Inflammatory macrophage treated with lipopolysaccharide for 1 hour (primary cell): ENCODE data around the gene ADARB2.
"Not testable (repeated sequence)": the region's sequence is repeated elsewhere in the genome, so short reads cannot be mapped to it uniquely, and the experiment has no call there.

ENCODE experiments used
- DNase-seq, 2 donors: peaks; one replicate each; pipeline ENCODE4 v3.0.0-alpha.2; 2020 to 2022

Gene ADARB2

DNA sequence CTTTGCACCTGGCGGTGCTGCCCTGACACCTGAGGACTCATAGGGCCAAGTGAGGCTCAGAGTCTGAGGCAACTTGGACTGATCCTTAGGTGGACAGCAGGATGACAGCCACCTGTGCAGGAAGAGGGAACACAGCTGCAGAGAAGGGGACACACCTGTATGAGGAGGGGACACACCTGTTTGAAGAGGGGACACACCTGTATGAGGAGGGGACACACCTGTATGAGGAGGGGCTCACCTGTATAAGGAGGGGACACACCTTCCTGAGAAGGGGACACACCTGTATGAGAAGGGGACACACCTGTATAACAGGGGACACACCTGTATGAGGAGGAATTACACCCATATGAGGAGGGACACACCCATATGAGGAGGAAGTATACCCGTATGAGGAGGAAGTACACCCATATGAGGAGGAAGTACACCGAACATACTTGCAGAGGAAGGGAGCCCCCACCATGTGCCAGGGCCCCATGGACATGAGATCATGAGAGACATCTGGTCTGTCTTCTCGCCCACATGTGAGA lies 285.9 kb downstream of the ADARB2 start:
- no peak for DNase-seq

DNA sequence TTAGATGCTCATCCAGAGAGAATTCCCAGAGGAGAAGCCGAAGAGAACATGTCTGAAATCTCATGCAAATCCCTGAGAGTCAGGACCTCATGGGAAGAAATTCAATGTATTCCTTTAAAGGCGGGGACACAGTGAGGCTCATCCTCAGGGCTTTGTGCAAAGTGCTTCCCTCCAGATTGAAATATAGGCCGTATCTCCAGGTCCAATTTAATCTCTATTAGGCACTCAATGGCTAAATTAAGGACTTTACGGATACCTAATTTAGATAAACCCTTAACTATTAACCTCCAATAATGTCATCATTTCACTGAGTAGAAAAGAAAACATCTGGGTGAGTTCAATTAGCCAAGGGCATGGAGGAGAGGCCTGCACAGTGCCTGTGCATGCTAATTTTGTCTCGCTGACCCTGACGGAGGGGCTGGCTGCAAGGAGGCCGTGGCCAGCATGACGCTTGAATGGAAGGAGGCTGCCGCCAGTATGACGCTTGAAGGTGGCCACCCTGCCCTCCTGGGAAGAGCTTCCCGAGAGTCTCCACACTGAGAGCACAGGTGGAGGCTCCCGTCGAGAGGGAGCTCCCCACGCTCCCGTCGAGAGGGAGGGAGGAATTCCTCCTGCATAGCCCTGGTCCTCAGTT lies 287.6 kb downstream of the ADARB2 start:
- no peak for DNase-seq

DNA sequence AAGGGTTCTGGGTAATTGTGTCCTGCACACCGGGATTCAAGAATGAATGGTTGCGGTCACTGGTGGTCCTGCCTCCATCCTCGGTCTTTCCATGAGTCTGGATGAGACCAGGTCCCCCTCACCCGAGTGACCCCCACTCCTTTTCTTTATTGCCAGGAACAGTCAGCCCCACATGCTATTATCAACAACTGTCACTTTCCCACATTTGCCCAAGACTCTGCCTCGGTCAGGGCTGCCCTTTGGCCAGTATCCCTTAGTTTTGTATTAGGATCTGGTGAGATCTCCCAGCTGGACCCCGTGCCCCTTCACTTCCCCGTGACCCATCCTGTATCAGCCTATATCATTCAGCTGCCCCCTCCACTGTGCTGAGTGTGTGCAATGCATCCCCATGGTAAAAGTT lies 288.3 kb downstream of the ADARB2 start:
- DNase-seq, result no peak

DNA sequence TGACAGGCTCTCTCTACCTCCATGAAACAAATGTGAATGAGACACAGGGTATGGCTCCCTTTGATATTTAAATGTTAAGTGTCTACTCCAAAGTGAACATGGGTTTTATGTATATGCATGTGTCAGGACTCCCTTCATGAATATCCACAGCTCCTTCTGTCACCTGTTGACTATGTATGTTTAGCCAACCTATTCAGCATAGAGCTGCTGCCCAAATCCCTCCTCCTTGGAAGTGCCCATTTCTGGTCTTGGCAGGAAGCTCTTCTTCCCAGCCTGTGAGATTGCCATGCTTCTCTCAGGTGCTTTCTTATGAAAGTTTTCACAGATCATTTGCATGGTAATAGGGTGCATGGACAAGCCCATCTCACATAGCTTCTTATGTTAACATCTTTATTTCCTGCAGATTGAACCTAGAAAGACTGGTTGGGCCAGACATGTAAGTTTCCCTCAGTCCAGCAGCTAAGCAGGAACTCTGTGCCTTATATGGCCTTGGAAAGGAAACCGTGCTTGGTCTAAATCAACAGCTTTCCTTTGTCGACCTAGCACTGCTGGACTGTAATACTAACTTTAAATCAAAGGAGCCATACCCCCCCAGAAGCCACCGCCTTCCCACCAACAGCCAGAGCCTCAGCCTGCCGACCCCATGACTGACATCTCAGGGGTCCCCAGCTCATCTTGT lies 288.9 kb downstream of the ADARB2 start:
- DNase-seq, result no peak

DNA sequence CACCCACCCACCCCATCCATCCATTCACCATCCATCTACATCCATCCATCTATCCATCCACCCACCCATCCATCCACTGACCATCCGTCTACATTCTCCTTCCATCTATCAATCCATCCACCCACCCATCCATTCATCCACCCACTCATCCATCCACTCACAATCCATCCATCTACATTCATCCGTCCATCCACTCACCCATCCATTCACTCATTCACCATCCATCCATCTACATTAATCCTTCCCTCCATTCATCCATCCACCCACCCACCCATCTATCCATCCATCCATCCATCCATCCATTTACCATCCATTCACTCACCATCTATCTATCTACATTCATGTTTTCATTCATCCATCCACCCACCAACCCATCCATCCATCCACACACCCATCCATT lies 292.5 kb downstream of the ADARB2 start:
- no peak for DNase-seq

DNA sequence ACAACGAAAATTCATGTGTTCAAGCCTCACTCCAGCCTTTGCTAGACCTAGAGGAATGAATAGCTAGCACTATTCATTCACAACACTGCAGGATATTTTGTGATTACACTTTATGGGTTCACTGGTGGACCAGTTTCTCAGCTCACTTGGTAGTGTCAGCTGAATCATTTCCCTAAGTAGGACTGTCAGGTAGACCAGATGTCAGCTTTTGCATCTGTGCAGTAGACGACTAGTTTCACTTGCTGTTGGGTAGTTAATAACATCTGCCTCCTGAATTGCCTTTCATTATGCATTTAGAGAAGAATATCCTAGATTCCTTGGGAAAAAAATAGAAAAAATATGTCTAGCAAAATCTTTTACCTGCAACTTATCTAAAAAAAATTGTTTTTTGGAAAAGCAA lies 296.4 kb downstream of the ADARB2 start:
- no peak for DNase-seq

DNA sequence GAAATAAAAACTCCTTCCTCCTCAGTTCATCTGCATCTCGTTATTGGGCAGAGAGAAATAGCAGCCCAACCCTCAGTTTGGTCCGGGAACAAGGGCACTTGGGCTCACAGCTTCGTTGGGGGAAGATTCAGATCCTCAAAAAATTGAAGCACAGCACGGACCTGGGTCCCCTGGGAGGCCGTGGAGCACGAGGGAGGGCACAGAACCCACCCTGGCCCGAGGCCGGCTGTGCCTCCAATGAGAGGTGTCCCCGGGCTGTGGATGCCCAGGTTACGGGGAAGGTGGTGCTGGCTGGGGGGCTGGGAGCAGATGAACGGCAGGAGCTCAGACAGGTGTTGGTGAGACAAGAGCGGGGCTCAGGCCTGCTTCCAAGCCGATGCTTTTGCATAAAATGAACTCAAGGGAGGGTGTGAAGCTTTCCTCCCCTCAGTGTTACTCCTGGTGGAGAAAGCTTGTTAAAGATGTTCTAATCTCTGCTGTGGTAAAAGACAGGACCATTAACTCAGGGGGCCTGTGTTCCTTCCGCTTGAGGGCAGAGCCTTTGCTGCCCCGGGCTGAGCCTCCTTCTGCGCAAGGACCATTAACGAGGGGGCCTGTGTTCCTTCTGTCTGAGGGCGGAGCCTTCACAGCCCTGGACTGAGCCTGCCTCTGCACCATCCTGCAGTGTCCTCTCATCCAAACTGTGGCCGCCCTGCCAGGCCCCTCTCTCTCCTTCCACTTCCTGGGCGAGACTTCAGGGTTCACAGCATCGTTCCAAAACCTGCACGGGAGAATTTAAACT lies 302.2 kb downstream of the ADARB2 start:
- DNase-seq, result no peak

DNA sequence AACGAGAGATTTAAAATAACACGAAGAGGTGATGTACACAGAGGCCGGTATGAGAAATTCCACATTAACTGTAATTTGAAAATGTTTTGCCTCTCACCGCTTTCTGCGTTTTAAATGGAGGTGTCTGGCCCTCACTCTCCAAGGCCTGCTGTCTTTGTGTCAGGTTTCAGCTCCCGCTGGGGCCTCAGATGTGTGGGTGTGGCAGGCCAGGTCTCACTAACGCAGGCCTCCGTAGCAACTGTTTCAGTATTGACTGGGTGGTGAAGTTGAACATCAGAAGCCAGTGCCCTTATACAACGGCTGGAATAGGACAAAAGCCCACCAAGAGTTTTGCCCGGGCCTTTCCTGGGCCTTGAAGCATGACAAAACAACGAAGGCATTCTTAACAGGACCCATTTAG lies 303.1 kb downstream of the ADARB2 start:
- no peak for DNase-seq

DNA sequence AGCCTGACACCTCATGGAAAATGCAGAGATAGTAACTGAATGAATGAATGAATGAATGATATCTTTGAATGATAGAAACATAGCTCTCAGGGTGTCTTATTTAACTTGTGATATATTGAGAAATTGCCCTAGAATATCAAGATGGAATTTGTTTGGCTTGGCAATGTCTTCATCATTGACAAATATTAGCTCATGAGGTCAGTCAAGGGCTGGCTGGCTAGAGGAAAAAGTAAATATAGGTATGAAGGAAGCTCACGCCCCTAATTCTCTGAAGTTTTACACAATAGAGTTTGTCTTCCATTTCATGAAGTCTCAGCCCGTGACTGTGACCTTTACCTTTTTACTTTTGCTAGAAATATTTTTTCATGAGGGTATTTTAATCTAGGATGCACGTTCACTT lies 305.2 kb downstream of the ADARB2 start:
- no peak for DNase-seq

DNA sequence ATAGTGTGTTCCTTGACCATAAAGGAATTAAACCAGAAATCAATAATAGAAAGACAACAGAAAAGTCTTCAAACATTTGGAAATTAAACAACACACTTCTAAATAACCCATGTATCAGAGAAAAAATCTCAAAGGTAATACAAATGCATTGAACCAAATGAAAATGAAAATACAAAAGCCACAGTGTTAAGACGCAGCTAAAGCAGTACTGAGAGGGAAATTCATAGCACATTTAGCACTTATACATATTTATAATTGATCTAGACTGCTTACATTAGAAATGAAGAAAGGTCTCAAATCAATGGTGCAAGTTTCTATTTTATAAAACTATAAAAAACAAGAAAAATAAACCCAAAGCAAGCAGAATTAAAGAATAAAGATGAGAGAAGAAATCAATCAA lies 306.1 kb downstream of the ADARB2 start:
- no peak for DNase-seq

DNA sequence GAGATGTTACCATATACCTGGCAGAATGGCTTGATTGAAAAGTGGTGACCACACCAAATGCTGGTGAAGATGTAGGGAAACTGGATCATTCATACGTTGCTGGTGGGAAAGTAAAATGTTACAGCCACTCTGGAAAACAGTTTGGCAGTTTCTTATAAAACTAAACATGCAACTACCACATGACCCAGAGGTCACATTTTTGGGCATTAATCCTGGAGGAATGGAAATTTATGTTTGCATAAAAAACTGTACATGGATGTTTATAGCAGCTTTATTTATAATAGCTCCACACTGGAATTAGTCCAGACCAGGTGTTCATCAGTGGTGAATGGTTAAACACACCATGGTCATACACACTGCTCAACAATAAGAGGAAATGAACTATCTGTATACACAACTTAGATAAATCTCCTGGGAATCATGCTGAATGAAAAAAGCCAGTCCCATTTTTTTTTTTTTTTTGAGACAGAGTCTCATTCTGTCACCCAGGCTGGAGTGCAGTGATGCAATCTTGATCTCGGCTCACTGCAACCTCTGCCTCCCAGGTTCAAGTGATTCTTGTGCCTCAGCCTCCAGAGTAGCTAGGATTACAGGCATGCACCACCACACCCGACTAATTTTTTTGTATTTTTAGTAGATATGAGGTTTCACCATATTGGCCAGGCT lies 309.7 kb downstream of the ADARB2 start:
- DNase-seq, result not testable (repeated sequence)

DNA sequence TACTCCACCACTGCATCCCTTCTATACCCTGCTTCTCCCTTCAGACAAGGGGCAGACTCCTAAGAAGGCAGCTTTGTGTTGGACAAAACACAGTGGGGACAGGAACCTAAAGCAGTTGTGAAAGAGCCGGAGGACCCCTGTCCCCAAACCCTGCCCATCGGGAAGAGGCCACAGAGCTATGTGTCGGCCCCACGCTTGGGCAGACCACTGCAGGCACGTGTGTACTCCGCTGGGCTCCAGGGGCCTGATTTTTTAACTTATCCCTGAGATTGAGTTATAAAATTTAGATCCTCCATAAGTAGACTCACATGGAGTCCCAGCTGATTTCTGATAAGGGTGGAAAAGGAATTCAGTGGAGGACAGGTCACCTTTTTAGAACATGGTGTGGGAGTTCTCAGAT lies 310.5 kb downstream of the ADARB2 start:
- no peak for DNase-seq

DNA sequence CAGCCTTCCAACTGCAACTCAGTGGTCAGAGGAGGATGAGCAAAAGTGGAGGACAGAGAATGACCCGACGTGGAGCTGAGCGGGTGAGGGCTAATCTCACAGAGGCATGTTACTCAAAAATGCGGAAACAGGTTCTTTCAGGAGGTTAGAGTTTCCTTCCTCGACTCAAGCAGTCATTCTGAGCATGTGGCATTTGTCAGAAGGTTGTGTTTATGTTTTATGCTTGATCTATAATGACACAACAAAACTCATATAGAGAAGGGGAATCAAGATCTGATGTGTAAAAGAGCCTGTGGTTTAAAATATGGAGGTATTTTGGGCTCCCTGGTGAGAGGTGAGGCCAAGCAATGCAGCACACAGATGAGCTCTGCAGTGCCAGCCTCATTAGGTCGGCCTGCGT lies 311.4 kb downstream of the ADARB2 start:
- DNase-seq, result no peak

DNA sequence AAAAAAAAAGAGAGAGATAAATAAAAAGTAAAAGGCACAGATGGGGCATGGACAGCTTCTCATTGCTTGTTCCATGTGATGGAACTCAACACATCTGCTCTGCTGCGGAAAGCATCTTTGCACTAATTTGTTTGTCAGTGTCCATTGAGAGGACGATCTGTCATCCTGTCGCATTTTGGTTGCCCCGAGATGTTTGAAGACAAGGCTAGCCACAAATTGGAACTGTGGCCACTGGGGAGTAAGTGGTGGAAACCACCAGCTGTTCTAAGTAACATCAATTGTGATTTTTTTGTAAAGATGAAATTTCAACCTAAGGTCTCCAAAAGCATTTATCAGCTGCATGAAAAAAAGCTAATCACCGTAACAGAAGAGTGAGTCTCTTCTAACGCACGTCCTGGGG lies 312.7 kb downstream of the ADARB2 start:
- no peak for DNase-seq

DNA sequence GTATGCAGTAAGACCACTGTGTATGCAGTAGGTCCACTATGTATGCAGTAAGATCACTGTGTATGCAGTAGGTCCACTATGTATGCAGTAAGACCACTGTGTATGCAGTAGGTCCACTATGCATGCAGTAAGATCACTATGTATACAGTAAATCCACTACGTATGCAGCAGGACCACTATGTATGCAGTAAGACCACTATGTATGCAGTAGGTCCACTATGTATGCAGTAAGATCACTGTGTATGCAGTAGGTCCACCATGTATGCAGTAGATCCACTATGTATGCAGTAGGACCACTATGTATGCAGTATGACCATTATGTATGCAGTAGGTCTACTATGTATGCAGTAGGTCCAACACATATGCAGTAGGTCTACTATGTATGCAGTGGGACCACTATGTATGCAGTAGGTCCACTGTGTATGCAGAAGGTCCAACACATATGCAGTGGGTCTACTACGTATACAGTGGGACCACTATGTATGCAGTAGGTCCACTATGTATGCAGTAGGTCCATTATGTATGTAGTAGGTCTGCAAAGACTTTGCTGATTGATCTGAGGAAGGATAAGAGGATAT lies 313.6 kb downstream of the ADARB2 start:
- DNase-seq, result no peak

DNA sequence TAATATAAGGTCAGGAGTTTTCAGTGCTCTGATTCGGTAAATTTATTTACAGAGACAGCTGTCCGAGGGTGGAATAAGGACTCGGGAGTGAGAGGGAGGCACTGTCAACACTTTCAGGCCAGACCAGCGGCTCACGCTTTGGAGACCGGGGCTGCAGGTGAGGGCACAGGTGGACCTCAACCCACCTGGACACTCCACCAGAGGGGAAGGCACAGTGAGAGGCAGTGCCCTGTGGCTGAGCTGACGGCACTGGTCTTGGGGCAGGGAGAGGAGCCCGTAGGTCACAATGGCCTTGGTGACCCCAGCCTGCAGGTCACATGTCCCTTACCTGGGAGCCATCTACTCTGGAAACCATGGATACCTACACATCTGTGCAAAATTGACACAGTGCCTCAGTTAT lies 315.1 kb downstream of the ADARB2 start:
- DNase-seq, result no peak

DNA sequence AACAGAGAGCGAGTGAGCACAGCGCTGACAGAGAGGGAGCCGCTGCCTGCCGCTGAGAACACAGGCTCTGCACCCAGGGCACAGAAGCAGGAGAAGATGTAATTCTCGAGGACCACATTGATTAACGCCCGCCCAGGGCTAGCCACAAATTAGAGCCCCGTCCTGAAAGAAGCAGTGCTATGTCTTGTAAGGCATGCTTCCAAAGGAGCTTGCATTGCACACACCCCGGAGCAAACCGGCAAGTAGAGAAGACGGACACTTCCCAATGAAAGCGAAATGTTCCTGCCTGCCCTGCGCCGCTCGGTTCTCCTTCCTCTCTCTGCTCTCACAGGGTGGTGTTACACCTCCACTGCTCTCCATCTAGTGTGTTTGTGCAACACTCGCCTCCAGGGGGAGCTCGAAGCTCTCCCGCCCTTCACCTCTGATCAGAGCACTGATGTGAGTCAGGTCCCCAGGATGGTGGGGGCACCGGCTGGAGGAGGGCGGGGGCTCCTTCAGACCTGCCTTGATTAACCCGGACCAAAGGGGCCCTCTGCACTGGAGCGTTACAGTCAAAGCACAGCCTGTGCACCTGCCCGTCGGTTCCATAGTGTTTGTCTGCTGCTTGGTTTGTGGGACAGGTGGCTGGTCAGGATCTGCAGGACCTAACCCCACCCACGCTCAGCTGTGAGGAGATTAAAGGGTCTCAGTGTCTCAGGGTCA lies 316.5 kb downstream of the ADARB2 start:
- peak; percentile 9 to 41 for DNase-seq

DNA sequence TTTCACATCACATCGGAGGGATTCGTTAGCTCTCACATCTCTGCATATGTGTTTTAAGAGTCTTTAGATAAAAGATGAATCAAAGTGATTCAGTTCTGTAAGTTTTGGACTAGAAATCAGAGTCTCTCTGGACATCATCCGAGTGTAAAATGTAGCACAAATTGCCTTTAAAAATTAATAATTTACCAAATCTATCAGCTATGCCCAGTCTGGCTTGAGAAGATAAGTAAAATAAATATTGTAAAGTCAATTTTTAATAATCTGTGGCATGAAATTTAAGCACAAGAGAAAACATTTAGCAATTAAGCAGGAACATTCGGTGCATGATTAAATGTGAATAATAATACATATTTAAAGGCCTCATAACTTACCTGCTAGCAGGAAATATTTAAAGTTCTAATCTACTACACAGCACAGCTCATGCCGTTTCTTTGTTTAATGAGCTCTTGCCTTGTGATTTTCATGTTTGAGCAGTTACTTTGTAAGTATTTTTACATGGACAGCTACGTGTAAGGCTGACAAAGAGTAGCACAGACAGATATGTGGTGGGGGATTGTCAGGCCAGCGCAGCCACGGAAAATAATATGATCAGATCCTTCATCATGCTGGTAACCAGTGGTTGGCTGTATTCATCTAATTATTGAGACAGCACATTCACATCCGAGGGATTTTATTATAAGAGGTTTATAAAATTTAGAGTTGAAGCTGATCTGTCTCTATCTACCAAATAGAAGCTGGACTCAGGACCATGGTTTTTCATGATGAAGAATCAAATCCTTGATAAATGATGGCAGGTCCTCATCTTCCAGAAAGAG lies 317.3 kb downstream of the ADARB2 start:
- no peak for DNase-seq

DNA sequence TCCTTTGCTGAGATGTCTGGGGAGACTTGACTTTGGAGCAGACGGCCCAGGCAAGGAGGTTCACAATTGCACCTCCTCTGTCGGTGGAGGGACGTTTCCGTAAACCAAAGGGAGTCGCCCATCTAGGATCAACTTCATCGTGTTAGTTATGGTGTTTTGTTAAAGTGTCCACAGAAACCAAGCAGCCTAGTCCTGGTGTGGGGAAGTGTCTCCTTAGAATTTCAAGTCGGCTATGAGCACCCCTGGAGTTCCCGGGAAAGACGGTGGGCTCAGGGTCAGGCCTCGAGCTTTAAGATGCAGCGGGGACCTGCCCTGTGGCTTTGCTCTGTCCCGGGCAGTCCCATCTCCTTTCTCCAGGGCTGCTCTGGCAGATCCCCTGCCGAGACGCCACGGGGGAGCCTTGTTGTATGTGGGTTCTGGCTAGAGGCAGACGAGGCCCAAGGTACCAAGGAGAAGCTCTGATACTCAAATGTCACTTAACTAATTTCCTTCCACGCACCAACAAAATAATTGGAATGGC lies 319.2 kb downstream of the ADARB2 start:
- DNase-seq, result no peak

DNA sequence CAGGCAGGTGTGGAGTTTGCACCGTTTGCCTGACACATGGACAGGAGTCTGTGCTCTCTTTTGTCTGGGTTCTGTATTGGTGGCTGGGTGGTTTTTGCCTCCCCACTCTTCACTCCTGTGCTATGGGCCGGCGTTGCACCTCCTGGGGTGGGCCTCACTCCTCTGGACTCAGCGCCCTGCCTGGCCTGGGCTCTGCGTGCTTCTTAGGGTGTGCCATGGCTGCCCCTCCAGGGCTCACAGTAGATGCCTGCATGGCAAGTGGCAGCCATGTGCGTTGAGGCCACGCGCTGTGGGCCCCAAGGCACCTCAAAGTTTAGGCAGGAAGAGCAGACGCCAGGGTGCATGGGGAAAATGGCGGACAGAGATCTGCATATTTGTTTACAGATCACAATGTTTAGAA lies 319.8 kb downstream of the ADARB2 start:
- no peak for DNase-seq

DNA sequence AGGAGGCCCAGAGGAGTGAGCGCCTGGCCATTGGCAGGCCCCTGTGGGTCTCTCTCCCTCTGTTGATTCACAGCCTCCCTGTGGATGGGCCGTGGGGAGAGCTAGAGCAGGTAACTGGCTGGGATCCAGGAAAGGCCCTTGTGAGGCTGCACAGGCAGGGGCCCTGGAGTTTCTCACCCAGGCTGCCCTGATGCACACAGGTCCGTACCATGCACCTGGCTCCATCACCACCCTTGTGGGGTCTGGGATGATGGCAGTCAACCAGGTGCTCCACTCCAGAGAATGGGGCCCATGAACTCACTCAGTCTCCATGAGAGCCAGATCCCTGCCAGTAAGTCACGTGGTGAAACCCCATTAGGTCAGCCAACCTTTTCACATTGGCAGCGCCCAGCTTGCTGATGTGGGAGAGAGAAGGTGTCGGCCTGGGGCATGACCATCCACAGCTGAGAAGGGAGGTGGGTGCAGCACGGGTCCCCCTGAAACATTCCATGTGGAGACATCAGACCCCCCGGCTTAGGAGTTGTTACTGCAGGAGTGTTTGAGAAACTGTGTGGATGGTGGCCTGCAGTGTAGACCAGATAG lies 320.8 kb downstream of the ADARB2 start:
- no peak for DNase-seq
